DND-41 (cell line): ENCODE results near the gene GRM4.

Experiments used
- ATAC-seq: fragments of 200-7000 bp; cut with Tn5 transposase; 3 replicates; pipeline ENCODE4 v1.9.1; 2021; ENCODE audit warnings: low read depth; ENCODE audit not compliant: insufficient read depth
- DNase-seq: peaks from one replicate; pipeline ENCODE4 v3.0.0-alpha.2; 2020
- H2AFZ ChIP-seq: 2 replicates; pipeline ENCODE4 v1.6.0; 2012; ENCODE audit warnings: low read depth, low read length
- H3K27ac ChIP-seq: 2 replicates; pipeline ENCODE4 v1.5.1; 2012; ENCODE audit warnings: low read length, inconsistent platforms
- H3K27me3 ChIP-seq: fragments of 200-600 bp; sonication (generic); 2 replicates; pipeline ENCODE4 v1.6.0; 2012; ENCODE audit warnings: low read length, mild to moderate bottlenecking, inconsistent platforms; ENCODE audit not compliant: insufficient read depth, poor library complexity
- H3K36me3 ChIP-seq: 2 replicates; pipeline ENCODE4 v1.5.1; 2012; ENCODE audit warnings: low read length, inconsistent platforms; ENCODE audit not compliant: insufficient read depth
- H3K4me1 ChIP-seq: 2 replicates; pipeline ENCODE4 v1.5.1; 2012; ENCODE audit warnings: mild to moderate bottlenecking, low read length; ENCODE audit not compliant: insufficient read depth
- H3K4me2 ChIP-seq: 2 replicates; pipeline ENCODE4 v1.6.0; 2012; ENCODE audit warnings: mild to moderate bottlenecking, moderate library complexity, low read length, inconsistent platforms; ENCODE audit not compliant: insufficient read depth
- H3K4me3 ChIP-seq, 2 experiments: fragments of 200-600 bp in 1 of 2; shearing (Covaris generic) in 1 of 2; 2 replicates each; pipeline ENCODE4 v1.5.1; 2012 to 2016; ENCODE audit warnings: inconsistent platforms in 2 of 2, low read length in 2 of 2, mild to moderate bottlenecking in 2 of 2, low read depth in 1 of 2, moderate library complexity in 1 of 2
- H3K79me2 ChIP-seq: 2 replicates; pipeline ENCODE4 v1.6.0; 2012; ENCODE audit warnings: low read length, inconsistent platforms; ENCODE audit not compliant: insufficient read depth
- H3K9ac ChIP-seq: 2 replicates; pipeline ENCODE4 v1.6.0; 2012; ENCODE audit warnings: low read depth, mild to moderate bottlenecking, inconsistent platforms, low read length, moderate library complexity
- H3K9me3 ChIP-seq: 2 replicates; pipeline ENCODE4 v1.5.1; 2012; ENCODE audit warnings: low read length, moderate library complexity, mild to moderate bottlenecking, inconsistent platforms; ENCODE audit not compliant: insufficient read depth, severe bottlenecking
- H4K20me1 ChIP-seq: 2 replicates; pipeline ENCODE4 v1.6.0; 2012; ENCODE audit warnings: low read length; ENCODE audit not compliant: insufficient read depth
- CTCF ChIP-seq: IDR thresholded peaks from 2 replicates; pipeline ENCODE4 v1.5.1; 2012; ENCODE audit warnings: borderline replicate concordance, low read length, moderate library complexity, mild to moderate bottlenecking; ENCODE audit not compliant: poor library complexity, severe bottlenecking; ENCODE audit errors: extremely low read depth
- EZH2 ChIP-seq: IDR thresholded peaks from 3 replicates; pipeline ENCODE4 v1.6.1; 2012; ENCODE audit warnings: borderline replicate concordance, low read depth, mild to moderate bottlenecking, moderate library complexity, low read length, inconsistent platforms; ENCODE audit not compliant: severe bottlenecking

Gene GRM4

GRCh38 chr6:34143884-34144580 is 1.9 kb downstream of the GRM4 start:
- no peak overlapping the region for H3K9ac ChIP-seq
- no peaks in the 10 kb centered on the region for H3K79me2 ChIP-seq
- H3K36me3 ChIP-seq = no peaks in the 10 kb centered on the region
- H2AFZ ChIP-seq = no peak overlapping the region
- no peak overlapping the region for H3K4me2 ChIP-seq
- no peak overlapping the region for H3K4me3 ChIP-seq
- peaks cover 15% of the 10 kb centered on the region for H3K27me3 ChIP-seq
- ATAC-seq (no peak), DNase-seq (no peak)
- H3K27ac ChIP-seq = no peak overlapping the region
- TF ChIP-seq CTCF (peak; percentile 7), EZH2 (no peak)
- H4K20me1 ChIP-seq = peaks cover 30% of the 10 kb centered on the region; the same call in 1 of the 2 replicates
- H3K4me1 ChIP-seq = no peaks in the 10 kb centered on the region
- no peaks in the 10 kb centered on the region for H3K9me3 ChIP-seq

GRCh38 chr6:34143196-34143883 is 2.5 kb downstream of the GRM4 start:
- TF ChIP-seq CTCF (no peak), EZH2 (no peak)
- no peaks in the 10 kb centered on the region for H3K36me3 ChIP-seq
- ATAC-seq (no peak), DNase-seq (no peak)
- H3K9ac ChIP-seq = no peak overlapping the region
- H3K79me2 ChIP-seq = no peaks in the 10 kb centered on the region
- H4K20me1 ChIP-seq = peaks cover 33% of the 10 kb centered on the region; the same call in 1 of the 2 replicates
- H3K4me3 ChIP-seq = no peak overlapping the region
- H3K4me2 ChIP-seq = no peak overlapping the region
- H3K27me3 ChIP-seq = peaks cover 15% of the 10 kb centered on the region
- H3K4me1 ChIP-seq = no peaks in the 10 kb centered on the region
- no peak overlapping the region for H3K27ac ChIP-seq
- no peak overlapping the region for H2AFZ ChIP-seq
- no peaks in the 10 kb centered on the region for H3K9me3 ChIP-seq

GRCh38 chr6:34142061-34142998 is 3.6 kb downstream of the GRM4 start:
- Histone ChIP-seq H3K9ac (no peak overlapping the region), H3K4me3 (no peak overlapping the region), H3K4me1 (no peaks in the 10 kb centered on the region), H3K4me2 (no peak overlapping the region), H3K9me3 (no peaks in the 10 kb centered on the region), H3K27ac (no peak overlapping the region), H2AFZ (no peak overlapping the region), H3K27me3 (peaks cover 15% of the 10 kb centered on the region), H3K79me2 (no peaks in the 10 kb centered on the region), H3K36me3 (no peaks in the 10 kb centered on the region), H4K20me1 (peaks cover 28% of the 10 kb centered on the region; the same call in 1 of the 2 replicates)
- DNase-seq (no peak), ATAC-seq (no peak)
- TF ChIP-seq EZH2 (no peak), CTCF (no peak)
